Renal cortical epithelial cell (primary cell): ENCODE data around the gene MORN5. TPM values are rescaled to one million over a fixed set of nuclear protein-coding genes. Genes with fewer than 3 reads are reported as not detected.
"Not testable (repeated sequence)": the region's sequence is repeated elsewhere in the genome, so short reads cannot be mapped to it uniquely, and the experiment has no call there.

Experiments used
- DNase-seq: peaks from one replicate; pipeline ENCODE4 v3.0.0-alpha.2; 2011; ENCODE audit warnings: low read depth
- total RNA-seq: library from RNA; depleted of rRNA; stranded (reverse); fragments of >200 nt; gene quantifications from 2 replicates; pipeline ENCODE4 v1.2.3, GENCODE V29; 2014

Gene MORN5
- total RNA-seq, result 0.85 TPM in 1 of 2 replicates, not detected in the other

- peak; percentile 91 for DNase-seq
Observed at GRCh38 chr9:122159026-122159924, at the start of gene MORN5, which contains the start of gene NDUFA8. Gene MORN5 (plus strand): TSS chr9:122159908. CDS start chr9:122159973, 65 bp downstream. Gene NDUFA8 (minus strand): TSS chr9:122159779. CDS start chr9:122159677, 102 bp downstream.

- DNase-seq, result no peak
Observed at GRCh38 chr9:122110100-122110833, 49.4 kb upstream of the MORN5 start.

GRCh38 chr9:122111413-122112085 lies 48.2 kb upstream of the MORN5 start:
- DNase-seq, result no peak

- DNase-seq, result no peak
Observed at GRCh38 chr9:122112238-122112637, 47.5 kb upstream of the MORN5 start.

GRCh38 chr9:122113574-122113973 lies 46.1 kb upstream of the MORN5 start:
- no peak for DNase-seq

GRCh38 chr9:122115176-122116035 lies 44.3 kb upstream of the MORN5 start:
- no peak for DNase-seq

GRCh38 chr9:122116040-122116439 lies 43.7 kb upstream of the MORN5 start:
- peak; percentile 83 for DNase-seq

GRCh38 chr9:122116448-122117173 lies 43.1 kb upstream of the MORN5 start:
- no peak for DNase-seq

- DNase-seq, result not testable (repeated sequence)
Observed at GRCh38 chr9:122117241-122117640, 42.5 kb upstream of the MORN5 start.

- no peak for DNase-seq
Observed at GRCh38 chr9:122118343-122119165, 41.2 kb upstream of the MORN5 start.

GRCh38 chr9:122119166-122119521 lies 40.6 kb upstream of the MORN5 start:
- peak; percentile 84 for DNase-seq

- DNase-seq, result no peak
Observed at GRCh38 chr9:122119721-122120120, 40.0 kb upstream of the MORN5 start.

GRCh38 chr9:122120316-122121071 lies 39.2 kb upstream of the MORN5 start:
- DNase-seq, result no peak

- no peak for DNase-seq
Observed at GRCh38 chr9:122121391-122121790, 38.3 kb upstream of the MORN5 start.

- DNase-seq, result no peak
Observed at GRCh38 chr9:122121931-122122330, 37.8 kb upstream of the MORN5 start.

- DNase-seq, result no peak
Observed at GRCh38 chr9:122122468-122122867, 37.2 kb upstream of the MORN5 start.

- DNase-seq, result peak; percentile 47
Observed at GRCh38 chr9:122122903-122123632, 36.6 kb upstream of the MORN5 start.

- DNase-seq, result no peak
Observed at GRCh38 chr9:122124048-122124447, 35.7 kb upstream of the MORN5 start.
